K562 (cell line): ENCODE results near the gene SFMBT2. TPM values are rescaled to one million over a fixed set of nuclear protein-coding genes. Genes with fewer than 3 reads are reported as not detected.

Experiments
- ATAC-seq: fragments of 200-7000 bp; cut with Tn5 transposase; 3 replicates; pipeline ENCODE4 v1.9.1; 2020; ENCODE audit warnings: moderate library complexity
- BruUV-seq: library from RNA; stranded (reverse); fragments of 400-500 nt; replicated peaks from 2 replicates; lab custom pipeline; 2021; lab: Mats Ljungman, UMichigan
- CTCF ChIA-PET: fragments of 300-600 bp; formaldehyde crosslinking; extraction: SDS; loops from one replicate; lab custom pipeline; 2021; ENCODE audit warnings: low intra/inter-chr PET ratio; lab: Yijun Ruan, JAX
- POLR2A ChIA-PET: fragments of 300-600, 350-650 bp; sonication (Branson Sonifier 250); formaldehyde crosslinking; extraction: SDS; loops from one replicate; lab custom pipeline; 2021; ENCODE audit warnings: antibody characterized with exemption, inconsistent platforms; lab: Yijun Ruan, JAX
- DNase-seq, 4 experiments: peaks; one replicate each; pipeline versions ENCODE4 v3.0.0 to v3.0.0-alpha.2; 2011 to 2018; ENCODE audit warnings: low spot score in 3 of 4, mixed read lengths in 3 of 4; ENCODE audit errors: extremely low read depth in 1 of 4
- FAIRE-seq: peaks from 2 replicates; lab custom pipeline; 2011; peaks lifted over from hg19 to GRCh38; lab: Jason Lieb, UNC
- H2AFZ ChIP-seq: 2 replicates; pipeline ENCODE4 v1.6.0; 2011; ENCODE audit warnings: low read depth, low read length, control low read depth, inconsistent platforms
- H3K27ac ChIP-seq: fragments of 200-600 bp; 3 replicates; pipeline ENCODE4 v1.8.0; 2011; ENCODE audit warnings: low read depth, mild to moderate bottlenecking, control low read depth, inconsistent platforms, low read length, moderate library complexity, mixed read lengths; ENCODE audit errors: extremely low read depth
- H3K27me3 ChIP-seq, 2 experiments: fragments of 300-600 bp in 1 of 2; 2 replicates in 1 of 2; 3 replicates in 1 of 2; pipeline versions ENCODE4 v1.6.0 to v1.8.0; 2011; ENCODE audit warnings: inconsistent platforms in 2 of 2, low read length in 2 of 2, mild to moderate bottlenecking in 1 of 2, mixed read lengths in 1 of 2, moderate library complexity in 1 of 2; ENCODE audit not compliant: control insufficient read depth in 2 of 2, insufficient read depth in 2 of 2
- H3K36me3 ChIP-seq: fragments of 300-600 bp; 3 replicates; pipeline ENCODE4 v1.8.0; 2011; ENCODE audit warnings: mild to moderate bottlenecking, low read length, inconsistent platforms; ENCODE audit not compliant: control insufficient read depth, insufficient read depth
- H3K4me1 ChIP-seq, 2 experiments: fragments of 200-600 bp in 1 of 2; replicated peaks in 1 of 2; 2 replicates in 1 of 2; 3 replicates in 1 of 2; pipeline versions ENCODE4 v1.5.1 to v1.8.0; 2011; ENCODE audit warnings: inconsistent platforms in 2 of 2, low read length in 2 of 2, mild to moderate bottlenecking in 1 of 2, mixed read lengths in 1 of 2, moderate library complexity in 1 of 2; ENCODE audit not compliant: control insufficient read depth in 2 of 2, insufficient read depth in 2 of 2
- H3K4me2 ChIP-seq: 2 replicates; pipeline ENCODE4 v1.6.1; 2011; ENCODE audit warnings: low read length, control low read depth, inconsistent platforms, mixed read lengths; ENCODE audit not compliant: insufficient read depth
- H3K4me3 ChIP-seq: fragments of 200-600 bp; sonication (generic), shearing (Covaris generic); 2 replicates; pipeline ENCODE4 v1.5.1; 2016; ENCODE audit warnings: control low read depth, inconsistent platforms
- H3K79me2 ChIP-seq: fragments of 200-600 bp; 3 replicates; pipeline ENCODE4 v1.8.0; 2011; ENCODE audit warnings: low read length, inconsistent platforms; ENCODE audit not compliant: control insufficient read depth, insufficient read depth
- H3K9ac ChIP-seq, 2 experiments: 2 replicates each; pipeline versions ENCODE4 v1.6.0 to v1.6.1; 2011; ENCODE audit warnings: low read depth in 2 of 2, low read length in 2 of 2, control low read depth in 1 of 2, inconsistent platforms in 1 of 2, mild to moderate bottlenecking in 1 of 2, mixed read lengths in 1 of 2; ENCODE audit not compliant: insufficient read depth in 1 of 2
- H3K9me1 ChIP-seq: one replicate; pipeline ENCODE4 v1.6.0; 2011; ENCODE audit warnings: inconsistent platforms, mild to moderate bottlenecking, low read length, moderate library complexity; ENCODE audit not compliant: control insufficient read depth, insufficient read depth
- H3K9me3 ChIP-seq: replicated peaks from 2 replicates; pipeline ENCODE4 v1.5.1; 2011; ENCODE audit warnings: low read depth, low read length, inconsistent platforms; ENCODE audit not compliant: control insufficient read depth, insufficient read depth
- H4K20me1 ChIP-seq: replicated peaks from 2 replicates; pipeline ENCODE4 v1.6.1; 2011; ENCODE audit warnings: low read length, inconsistent platforms, mixed read lengths; ENCODE audit not compliant: control insufficient read depth, insufficient read depth
- GTF2A2 ChIP-seq: IDR thresholded peaks from 2 replicates; pipeline ENCODE4 v1.6.1; 2016; ENCODE audit warnings: mild to moderate bottlenecking, missing genetic modification characterization, missing compliant biosample characterization
- HDAC1 ChIP-seq, 2 experiments: fragments of 450-650 bp; IDR thresholded peaks; 2 replicates each; pipeline ENCODE4 v1.6.1; 2016 to 2017; ENCODE audit warnings: inconsistent platforms in 1 of 2, mild to moderate bottlenecking in 1 of 2, moderate library complexity in 1 of 2
- JUNB ChIP-seq: fragments of 450-650 bp; formaldehyde crosslinking; conservative IDR thresholded peaks from 2 replicates; pipeline ENCODE4 v1.4.0; 2020; ENCODE audit warnings: mild to moderate bottlenecking
- MAFK ChIP-seq: IDR thresholded peaks from 2 replicates; pipeline ENCODE4 v1.6.1; 2011; ENCODE audit warnings: low read length, improper control_type of control experiment
- SP2 ChIP-seq: IDR thresholded peaks from 2 replicates; pipeline ENCODE4 v1.6.1; 2011; ENCODE audit warnings: mild to moderate bottlenecking, low read depth, low read length, moderate library complexity; ENCODE audit not compliant: poor library complexity, severe bottlenecking; ENCODE audit errors: extremely low read depth
- SRSF1 ChIP-seq: fragments of 200-400 bp; formaldehyde crosslinking; IDR thresholded peaks from 2 replicates; pipeline ENCODE4 v1.6.1; 2017; ENCODE audit warnings: mild to moderate bottlenecking, low read depth, low read length, moderate library complexity
- SRSF9 ChIP-seq: fragments of 200-400 bp; formaldehyde crosslinking; IDR thresholded peaks from 2 replicates; pipeline ENCODE4 v1.6.1; 2017; ENCODE audit warnings: low read depth, low read length, borderline replicate concordance
- TAF9B ChIP-seq: fragments of 450-650 bp; IDR thresholded peaks from 2 replicates; pipeline ENCODE4 v1.6.1; 2018; ENCODE audit warnings: mild to moderate bottlenecking; ENCODE audit not compliant: partially characterized antibody
- ZBTB17 ChIP-seq: fragments of 450-650 bp; formaldehyde crosslinking; IDR thresholded peaks from 2 replicates; pipeline ENCODE4 v1.4.0; 2020; ENCODE audit warnings: mild to moderate bottlenecking
- ZKSCAN1 ChIP-seq: fragments of 150-350 bp; IDR thresholded peaks from 2 replicates; pipeline ENCODE4 v1.6.1; 2016; ENCODE audit warnings: low read depth, low read length
- ZNF408 ChIP-seq: fragments of 250-450 bp; sonication (Bioruptor Pico); IDR thresholded peaks from 2 replicates; pipeline ENCODE4 v1.4.0; 2020; ENCODE audit warnings: low read depth, mild to moderate bottlenecking, moderate library complexity
- WGBS: fragments of 100-300 bp; shearing (Covaris generic); methylation state at CpG from one replicate; pipeline ENCODE4 v1.1.6; 2016; ENCODE audit warnings: low coverage, mixed read lengths; ENCODE audit not compliant: insufficient coverage; ENCODE audit errors: missing lambda C conversion rate; 5-methylcytosine and 5-hydroxymethylcytosine counted together
- in situ Hi-C: fragments of 300-500 bp; cut with MboI; formaldehyde crosslinking; loops from 4 replicates; pipeline ENCODE4 v1.15.0; 2018; ENCODE audit warnings: inconsistent platforms, mixed read lengths
- intact Hi-C: fragments of 100-400 bp; cut with micrococcal nuclease; formaldehyde crosslinking; loops from 2 replicates; pipeline ENCODE4 v1.14.2; 2022
- polyA plus RNA-seq, 8 experiments: library from polyadenylated mRNA; depleted of rRNA in 4 of 8; stranded (reverse) in 5 of 8; unstranded in 3 of 8; fragments of >200 nt; fragmentation: Nextera tagmentation in 2 of 8; fragmentation: Illumina TruSeq in 1 of 8; extraction: Ambion mirVana in 2 of 8; extraction: Trizol in 1 of 8; gene quantifications; 2 replicates each; pipeline versions ENCODE4 v1.2.1 to v1.2.3, GENCODE V29; 2011 to 2014; ENCODE audit warnings: inconsistent platforms in 1 of 8, missing spikeins in 1 of 8
- total RNA-seq, 7 experiments: library from RNA; depleted of rRNA in 6 of 7; stranded (reverse); fragments of >200 nt in 6 of 7; fragmentation: Illumina TruSeq in 2 of 7; extraction: Trizol in 2 of 7; gene quantifications; 2 replicates each; pipeline versions ENCODE4 v1.2.1 to v1.2.3, GENCODE V29; 2011 to 2021; ENCODE audit warnings: low replicate concordance in 1 of 7
- TF ChIP-seq, protein P1 (sequence below): sonication (generic); formaldehyde crosslinking; IDR thresholded peaks from 2 replicates; pipeline ENCODE4 v1.8.0; 2022; ENCODE audit warnings: missing genetic modification reagents, mild to moderate bottlenecking, borderline replicate concordance
- TF ChIP-seq, protein P2 (sequence below): fragments of 450-650 bp; IDR thresholded peaks from 2 replicates; pipeline ENCODE4 v1.6.1; 2016; ENCODE audit warnings: low read depth, mild to moderate bottlenecking, moderate library complexity

Gene SFMBT2
- total and polyA plus RNA-seq, 9 of the 15 experiments (the other 6 are each of a cell fraction or from before 2014, with no cell fraction given): 1.2 to 13.6 (median 7.6) TPM

DNA sequence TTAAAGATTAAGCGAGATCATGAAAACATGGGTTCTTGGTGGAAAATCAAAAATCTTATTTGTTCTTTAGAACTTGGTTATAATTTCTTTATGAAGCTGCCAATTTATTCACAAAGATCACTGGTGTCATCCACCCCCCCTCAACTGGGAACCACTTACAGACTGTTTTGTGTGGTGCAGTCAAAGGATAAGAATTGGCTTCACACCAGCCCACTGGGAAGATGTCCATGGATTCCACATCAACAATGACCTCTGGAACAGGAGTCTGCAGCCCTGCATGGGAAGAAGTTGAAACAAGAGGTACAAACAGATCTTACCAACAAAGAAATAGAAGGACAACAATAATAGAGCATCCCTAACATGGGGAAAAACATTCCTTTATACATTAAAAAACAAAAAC, 205.2 kb downstream of the SFMBT2 start:
- ChIA-PET CTCF (no interaction called here), POLR2A (no interaction called here)
- no peaks in the 10 kb centered on the region for H4K20me1 ChIP-seq
- BruUV-seq: no TSS peak
- H3K27ac ChIP-seq: no peak overlapping the region
- H2AFZ ChIP-seq: no peak overlapping the region
- DNase-seq: no peak
- H3K9me3 ChIP-seq: no peaks in the 10 kb centered on the region
- H3K9ac ChIP-seq: no peak overlapping the region
- no peak for ATAC-seq
- no peak for TF ChIP-seq TAF9B
- TF ChIP-seq, all 486 proteins: peak for 0
- no peaks in the 10 kb centered on the region for H3K9me1 ChIP-seq
- intact Hi-C loops (no loop called here), in situ Hi-C loops (no loop called here)
- no peak for FAIRE-seq
- no peak overlapping the region for H3K4me2 ChIP-seq
- H3K36me3 ChIP-seq: peaks cover 41% of the 10 kb centered on the region; the same call in 2 of the 3 replicates
- H3K27me3 ChIP-seq: no peaks in the 10 kb centered on the region
- H3K4me1 ChIP-seq: peaks cover 0 to 3% of the 10 kb centered on the region in 2 experiments; a peak in 1 of 5 replicates
- H3K4me3 ChIP-seq: no peak overlapping the region
- 88% methylated on average over 1 of the region's 1 CpG for WGBS
- no peaks in the 10 kb centered on the region for H3K79me2 ChIP-seq

DNA sequence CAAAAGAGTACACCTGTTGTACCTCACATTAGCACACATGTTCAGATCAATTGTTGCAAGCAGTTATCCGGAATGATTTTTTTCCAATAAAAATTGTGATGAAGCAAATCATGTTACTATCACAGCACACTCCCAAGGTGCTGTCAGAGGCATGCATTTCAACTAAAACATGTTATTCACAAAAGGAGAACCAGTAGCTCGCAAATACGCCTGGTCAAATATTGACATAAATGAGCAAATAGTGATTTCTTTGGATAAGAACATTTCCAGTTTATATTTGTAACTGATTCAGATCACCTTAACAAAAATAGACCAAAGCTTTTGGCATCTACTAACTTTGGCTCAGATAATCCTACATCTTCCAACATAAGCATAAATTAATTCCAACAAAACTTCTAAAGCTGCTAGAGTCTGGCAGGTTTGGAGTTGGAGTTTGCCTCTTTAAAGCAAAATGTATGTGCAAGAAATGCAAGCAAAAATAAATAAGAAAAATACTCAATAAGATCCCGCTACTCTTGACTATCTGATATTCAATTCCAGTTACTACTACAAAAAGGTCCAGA, 208.0 kb downstream of the SFMBT2 start:
- FAIRE-seq (no peak), ATAC-seq (no peak), DNase-seq (no peak)
- CTCF ChIA-PET: no interaction called here
- peaks cover 58% of the 10 kb centered on the region; the same call in 2 of the 3 replicates for H3K36me3 ChIP-seq
- H3K4me3 ChIP-seq: no peak overlapping the region
- H2AFZ ChIP-seq: no peak overlapping the region
- 77% methylated on average over 4 of the region's 4 CpGs for WGBS
- H3K9me3 ChIP-seq: no peaks in the 10 kb centered on the region
- no peaks in the 10 kb centered on the region for H3K9me1 ChIP-seq
- intact Hi-C loops: no loop called here
- no peaks in the 10 kb centered on the region for H3K27me3 ChIP-seq
- no peaks in the 10 kb centered on the region for H3K79me2 ChIP-seq
- in situ Hi-C loops: no loop called here
- H3K4me2 ChIP-seq: no peak overlapping the region
- H3K9ac ChIP-seq: no peak overlapping the region
- H3K27ac ChIP-seq: no peak overlapping the region
- no peaks in the 10 kb centered on the region for H4K20me1 ChIP-seq
- H3K4me1 ChIP-seq: peaks cover 0 to 3% of the 10 kb centered on the region in 2 experiments; a peak in 1 of 5 replicates
- POLR2A ChIA-PET: no interaction called here
- no TSS peak for BruUV-seq
- TF ChIP-seq SRSF9 (no peak), ZKSCAN1 (no peak), HDAC1 (IDR thresholded peaks at IDR 0.05) (no peak), MAFK (no peak), SP2 (no peak), ZNF408 (CRISPR knock-in tag) (no peak), JUNB (CRISPR knock-in tag) (no peak), ZBTB17 (CRISPR knock-in tag) (no peak), SRSF1 (no peak), GTF2A2 (tag) (no peak)
- TF ChIP-seq, protein P1, sequence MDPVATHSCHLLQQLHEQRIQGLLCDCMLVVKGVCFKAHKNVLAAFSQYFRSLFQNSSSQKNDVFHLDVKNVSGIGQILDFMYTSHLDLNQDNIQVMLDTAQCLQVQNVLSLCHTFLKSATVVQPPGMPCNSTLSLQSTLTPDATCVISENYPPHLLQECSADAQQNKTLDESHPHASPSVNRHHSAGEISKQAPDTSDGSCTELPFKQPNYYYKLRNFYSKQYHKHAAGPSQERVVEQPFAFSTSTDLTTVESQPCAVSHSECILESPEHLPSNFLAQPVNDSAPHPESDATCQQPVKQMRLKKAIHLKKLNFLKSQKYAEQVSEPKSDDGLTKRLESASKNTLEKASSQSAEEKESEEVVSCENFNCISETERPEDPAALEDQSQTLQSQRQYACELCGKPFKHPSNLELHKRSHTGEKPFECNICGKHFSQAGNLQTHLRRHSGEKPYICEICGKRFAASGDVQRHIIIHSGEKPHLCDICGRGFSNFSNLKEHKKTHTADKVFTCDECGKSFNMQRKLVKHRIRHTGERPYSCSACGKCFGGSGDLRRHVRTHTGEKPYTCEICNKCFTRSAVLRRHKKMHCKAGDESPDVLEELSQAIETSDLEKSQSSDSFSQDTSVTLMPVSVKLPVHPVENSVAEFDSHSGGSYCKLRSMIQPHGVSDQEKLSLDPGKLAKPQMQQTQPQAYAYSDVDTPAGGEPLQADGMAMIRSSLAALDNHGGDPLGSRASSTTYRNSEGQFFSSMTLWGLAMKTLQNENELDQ (CRISPR knock-in tag): no peak
- TF ChIP-seq, protein P2, sequence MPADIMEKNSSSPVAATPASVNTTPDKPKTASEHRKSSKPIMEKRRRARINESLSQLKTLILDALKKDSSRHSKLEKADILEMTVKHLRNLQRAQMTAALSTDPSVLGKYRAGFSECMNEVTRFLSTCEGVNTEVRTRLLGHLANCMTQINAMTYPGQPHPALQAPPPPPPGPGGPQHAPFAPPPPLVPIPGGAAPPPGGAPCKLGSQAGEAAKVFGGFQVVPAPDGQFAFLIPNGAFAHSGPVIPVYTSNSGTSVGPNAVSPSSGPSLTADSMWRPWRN: no peak
